GM23338 (cell line): ENCODE results near the gene C16orf90. TPM values are rescaled to one million over a fixed set of nuclear protein-coding genes. Genes with fewer than 3 reads are reported as not detected.

Source experiments
- NANOG ChIP-seq: IDR thresholded peaks from 2 replicates; pipeline ENCODE4 v1.6.1; 2016; ENCODE audit warnings: antibody characterized with exemption, borderline replicate concordance
- STAT1 ChIP-seq: IDR thresholded peaks from one replicate; pipeline ENCODE4 v1.6.1; 2016; ENCODE audit warnings: antibody characterized with exemption; ENCODE audit not compliant: unreplicated experiment
- ZNF331 ChIP-seq: fragments of 250-450 bp; sonication (Bioruptor Pico); IDR thresholded peaks from 2 replicates; pipeline ENCODE4 v1.5.0; 2020; ENCODE audit warnings: low read depth, mild to moderate bottlenecking, moderate library complexity
- polyA plus RNA-seq: library from polyadenylated mRNA; unstranded; fragments of >200 nt; fragmentation: Nextera tagmentation; extraction: Ambion mirVana; gene quantifications from 2 replicates; pipeline ENCODE4 v1.2.1, GENCODE V29; 2016
- total RNA-seq: library from RNA; depleted of rRNA; stranded (reverse); fragments of >200 nt; shearing (Covaris generic); gene quantifications from 2 replicates; pipeline ENCODE4 v1.2.3, GENCODE V29; 2014
- TF ChIP-seq, protein P1 (sequence below): fragments of 250-450 bp; sonication (Bioruptor Pico); IDR thresholded peaks from 2 replicates; pipeline ENCODE4 v1.5.0; 2020; ENCODE audit warnings: mild to moderate bottlenecking, moderate library complexity
- TF ChIP-seq, protein P2 (sequence below): IDR thresholded peaks from one replicate; pipeline ENCODE4 v1.6.1; 2018; ENCODE audit warnings: antibody characterized with exemption; ENCODE audit not compliant: unreplicated experiment
- TF ChIP-seq, protein P3 (sequence below), 2 experiments: fragments of 200-600 bp in 1 of 2; sonication (generic) in 1 of 2; conservative IDR thresholded peaks; 2 replicates each; pipeline versions ENCODE4 v1.5.1 to v1.6.1; 2016 to 2017; ENCODE audit warnings: antibody characterized with exemption in 2 of 2, low read depth in 2 of 2, mild to moderate bottlenecking in 2 of 2, moderate library complexity in 1 of 2

C16orf90 gene
- total and polyA plus RNA-seq, 2 experiments from 2014 or later: not detected

DNA sequence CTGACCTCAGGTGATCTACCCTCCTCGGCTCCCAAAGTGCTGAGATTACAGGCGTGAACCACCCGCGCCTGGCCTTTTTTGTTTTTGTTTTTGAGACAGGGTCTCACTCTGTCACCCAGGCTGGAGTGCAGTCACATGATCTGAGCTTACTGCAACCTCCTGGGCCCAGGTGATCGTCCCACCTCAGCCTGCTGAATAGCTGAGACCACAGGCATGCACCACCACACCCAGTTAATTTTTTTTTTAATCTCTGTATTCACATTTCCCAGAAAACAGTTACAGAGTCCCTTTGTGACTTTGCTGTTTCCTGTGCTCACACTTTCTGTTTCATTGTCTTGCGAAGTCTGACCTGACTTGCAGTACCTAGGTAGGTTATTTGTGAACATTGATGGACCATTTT is 8.2 kb upstream of the C16orf90 start (continued):
- TF ChIP-seq, protein P1, sequence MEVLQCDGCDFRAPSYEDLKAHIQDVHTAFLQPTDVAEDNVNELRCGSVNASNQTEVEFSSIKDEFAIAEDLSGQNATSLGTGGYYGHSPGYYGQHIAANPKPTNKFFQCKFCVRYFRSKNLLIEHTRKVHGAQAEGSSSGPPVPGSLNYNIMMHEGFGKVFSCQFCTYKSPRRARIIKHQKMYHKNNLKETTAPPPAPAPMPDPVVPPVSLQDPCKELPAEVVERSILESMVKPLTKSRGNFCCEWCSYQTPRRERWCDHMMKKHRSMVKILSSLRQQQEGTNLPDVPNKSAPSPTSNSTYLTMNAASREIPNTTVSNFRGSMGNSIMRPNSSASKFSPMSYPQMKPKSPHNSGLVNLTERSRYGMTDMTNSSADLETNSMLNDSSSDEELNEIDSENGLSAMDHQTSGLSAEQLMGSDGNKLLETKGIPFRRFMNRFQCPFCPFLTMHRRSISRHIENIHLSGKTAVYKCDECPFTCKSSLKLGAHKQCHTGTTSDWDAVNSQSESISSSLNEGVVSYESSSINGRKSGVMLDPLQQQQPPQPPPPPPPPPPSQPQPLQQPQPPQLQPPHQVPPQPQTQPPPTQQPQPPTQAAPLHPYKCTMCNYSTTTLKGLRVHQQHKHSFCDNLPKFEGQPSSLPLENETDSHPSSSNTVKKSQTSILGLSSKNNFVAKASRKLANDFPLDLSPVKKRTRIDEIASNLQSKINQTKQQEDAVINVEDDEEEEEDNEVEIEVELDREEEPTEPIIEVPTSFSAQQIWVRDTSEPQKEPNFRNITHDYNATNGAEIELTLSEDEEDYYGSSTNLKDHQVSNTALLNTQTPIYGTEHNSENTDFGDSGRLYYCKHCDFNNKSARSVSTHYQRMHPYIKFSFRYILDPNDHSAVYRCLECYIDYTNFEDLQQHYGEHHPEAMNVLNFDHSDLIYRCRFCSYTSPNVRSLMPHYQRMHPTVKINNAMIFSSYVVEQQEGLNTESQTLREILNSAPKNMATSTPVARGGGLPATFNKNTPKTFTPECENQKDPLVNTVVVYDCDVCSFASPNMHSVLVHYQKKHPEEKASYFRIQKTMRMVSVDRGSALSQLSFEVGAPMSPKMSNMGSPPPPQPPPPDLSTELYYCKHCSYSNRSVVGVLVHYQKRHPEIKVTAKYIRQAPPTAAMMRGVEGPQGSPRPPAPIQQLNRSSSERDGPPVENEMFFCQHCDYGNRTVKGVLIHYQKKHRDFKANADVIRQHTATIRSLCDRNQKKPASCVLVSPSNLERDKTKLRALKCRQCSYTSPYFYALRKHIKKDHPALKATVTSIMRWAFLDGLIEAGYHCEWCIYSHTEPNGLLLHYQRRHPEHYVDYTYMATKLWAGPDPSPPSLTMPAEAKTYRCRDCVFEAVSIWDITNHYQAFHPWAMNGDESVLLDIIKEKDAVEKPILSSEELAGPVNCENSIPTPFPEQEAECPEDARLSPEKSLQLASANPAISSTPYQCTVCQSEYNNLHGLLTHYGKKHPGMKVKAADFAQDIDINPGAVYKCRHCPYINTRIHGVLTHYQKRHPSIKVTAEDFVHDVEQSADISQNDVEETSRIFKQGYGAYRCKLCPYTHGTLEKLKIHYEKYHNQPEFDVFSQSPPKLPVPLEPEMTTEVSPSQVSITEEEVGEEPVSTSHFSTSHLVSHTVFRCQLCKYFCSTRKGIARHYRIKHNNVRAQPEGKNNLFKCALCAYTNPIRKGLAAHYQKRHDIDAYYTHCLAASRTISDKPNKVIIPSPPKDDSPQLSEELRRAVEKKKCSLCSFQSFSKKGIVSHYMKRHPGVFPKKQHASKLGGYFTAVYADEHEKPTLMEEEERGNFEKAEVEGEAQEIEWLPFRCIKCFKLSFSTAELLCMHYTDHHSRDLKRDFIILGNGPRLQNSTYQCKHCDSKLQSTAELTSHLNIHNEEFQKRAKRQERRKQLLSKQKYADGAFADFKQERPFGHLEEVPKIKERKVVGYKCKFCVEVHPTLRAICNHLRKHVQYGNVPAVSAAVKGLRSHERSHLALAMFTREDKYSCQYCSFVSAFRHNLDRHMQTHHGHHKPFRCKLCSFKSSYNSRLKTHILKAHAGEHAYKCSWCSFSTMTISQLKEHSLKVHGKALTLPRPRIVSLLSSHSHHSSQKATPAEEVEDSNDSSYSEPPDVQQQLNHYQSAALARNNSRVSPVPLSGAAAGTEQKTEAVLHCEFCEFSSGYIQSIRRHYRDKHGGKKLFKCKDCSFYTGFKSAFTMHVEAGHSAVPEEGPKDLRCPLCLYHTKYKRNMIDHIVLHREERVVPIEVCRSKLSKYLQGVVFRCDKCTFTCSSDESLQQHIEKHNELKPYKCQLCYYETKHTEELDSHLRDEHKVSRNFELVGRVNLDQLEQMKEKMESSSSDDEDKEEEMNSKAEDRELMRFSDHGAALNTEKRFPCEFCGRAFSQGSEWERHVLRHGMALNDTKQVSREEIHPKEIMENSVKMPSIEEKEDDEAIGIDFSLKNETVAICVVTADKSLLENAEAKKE (CRISPR knock-in tag): no peak
- TF ChIP-seq STAT1: no peak
- no peak for TF ChIP-seq ZNF331 (CRISPR knock-in tag)
- no peak for TF ChIP-seq NANOG
- TF ChIP-seq, protein P2, sequence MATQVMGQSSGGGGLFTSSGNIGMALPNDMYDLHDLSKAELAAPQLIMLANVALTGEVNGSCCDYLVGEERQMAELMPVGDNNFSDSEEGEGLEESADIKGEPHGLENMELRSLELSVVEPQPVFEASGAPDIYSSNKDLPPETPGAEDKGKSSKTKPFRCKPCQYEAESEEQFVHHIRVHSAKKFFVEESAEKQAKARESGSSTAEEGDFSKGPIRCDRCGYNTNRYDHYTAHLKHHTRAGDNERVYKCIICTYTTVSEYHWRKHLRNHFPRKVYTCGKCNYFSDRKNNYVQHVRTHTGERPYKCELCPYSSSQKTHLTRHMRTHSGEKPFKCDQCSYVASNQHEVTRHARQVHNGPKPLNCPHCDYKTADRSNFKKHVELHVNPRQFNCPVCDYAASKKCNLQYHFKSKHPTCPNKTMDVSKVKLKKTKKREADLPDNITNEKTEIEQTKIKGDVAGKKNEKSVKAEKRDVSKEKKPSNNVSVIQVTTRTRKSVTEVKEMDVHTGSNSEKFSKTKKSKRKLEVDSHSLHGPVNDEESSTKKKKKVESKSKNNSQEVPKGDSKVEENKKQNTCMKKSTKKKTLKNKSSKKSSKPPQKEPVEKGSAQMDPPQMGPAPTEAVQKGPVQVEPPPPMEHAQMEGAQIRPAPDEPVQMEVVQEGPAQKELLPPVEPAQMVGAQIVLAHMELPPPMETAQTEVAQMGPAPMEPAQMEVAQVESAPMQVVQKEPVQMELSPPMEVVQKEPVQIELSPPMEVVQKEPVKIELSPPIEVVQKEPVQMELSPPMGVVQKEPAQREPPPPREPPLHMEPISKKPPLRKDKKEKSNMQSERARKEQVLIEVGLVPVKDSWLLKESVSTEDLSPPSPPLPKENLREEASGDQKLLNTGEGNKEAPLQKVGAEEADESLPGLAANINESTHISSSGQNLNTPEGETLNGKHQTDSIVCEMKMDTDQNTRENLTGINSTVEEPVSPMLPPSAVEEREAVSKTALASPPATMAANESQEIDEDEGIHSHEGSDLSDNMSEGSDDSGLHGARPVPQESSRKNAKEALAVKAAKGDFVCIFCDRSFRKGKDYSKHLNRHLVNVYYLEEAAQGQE: no peak
- TF ChIP-seq, protein P3, sequence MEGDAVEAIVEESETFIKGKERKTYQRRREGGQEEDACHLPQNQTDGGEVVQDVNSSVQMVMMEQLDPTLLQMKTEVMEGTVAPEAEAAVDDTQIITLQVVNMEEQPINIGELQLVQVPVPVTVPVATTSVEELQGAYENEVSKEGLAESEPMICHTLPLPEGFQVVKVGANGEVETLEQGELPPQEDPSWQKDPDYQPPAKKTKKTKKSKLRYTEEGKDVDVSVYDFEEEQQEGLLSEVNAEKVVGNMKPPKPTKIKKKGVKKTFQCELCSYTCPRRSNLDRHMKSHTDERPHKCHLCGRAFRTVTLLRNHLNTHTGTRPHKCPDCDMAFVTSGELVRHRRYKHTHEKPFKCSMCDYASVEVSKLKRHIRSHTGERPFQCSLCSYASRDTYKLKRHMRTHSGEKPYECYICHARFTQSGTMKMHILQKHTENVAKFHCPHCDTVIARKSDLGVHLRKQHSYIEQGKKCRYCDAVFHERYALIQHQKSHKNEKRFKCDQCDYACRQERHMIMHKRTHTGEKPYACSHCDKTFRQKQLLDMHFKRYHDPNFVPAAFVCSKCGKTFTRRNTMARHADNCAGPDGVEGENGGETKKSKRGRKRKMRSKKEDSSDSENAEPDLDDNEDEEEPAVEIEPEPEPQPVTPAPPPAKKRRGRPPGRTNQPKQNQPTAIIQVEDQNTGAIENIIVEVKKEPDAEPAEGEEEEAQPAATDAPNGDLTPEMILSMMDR (conservative IDR thresholded peaks at IDR 0.05; ENCODE audit: low read depth in 2 of 2): no peak
